Frontal cortex (tissue), 4 donors: ENCODE data around the gene PATL1. TPM values are rescaled to one million over a fixed set of nuclear protein-coding genes. Genes with fewer than 3 reads are reported as not detected.
A peak's percentile ranks its signal among the peaks of the same experiment; 100 is the strongest.
"Not testable (repeated sequence)": the region's sequence is repeated elsewhere in the genome, so short reads cannot be mapped to it uniquely, and the experiment has no call there.

ENCODE experiments used
- DNase-seq, 2 donors: peaks; one replicate each; pipeline ENCODE4 v3.0.0; 2012; ENCODE audit warnings: low spot score in 2 of 2
- FAIRE-seq: peaks from 2 replicates; lab custom pipeline; 2012; peaks lifted over from hg19 to GRCh38; lab: Jason Lieb, UNC
- total RNA-seq: library from RNA; depleted of rRNA; stranded (reverse); fragments of >200 nt; gene quantifications from one replicate; pipeline ENCODE4 v1.2.3, GENCODE V29; 2014
- donor health status: control.
- donor health status: control.
- donor health status: control.

Gene PATL1
- total RNA-seq, 1 donor from 2014 or later, result 4.5 TPM

DNA sequence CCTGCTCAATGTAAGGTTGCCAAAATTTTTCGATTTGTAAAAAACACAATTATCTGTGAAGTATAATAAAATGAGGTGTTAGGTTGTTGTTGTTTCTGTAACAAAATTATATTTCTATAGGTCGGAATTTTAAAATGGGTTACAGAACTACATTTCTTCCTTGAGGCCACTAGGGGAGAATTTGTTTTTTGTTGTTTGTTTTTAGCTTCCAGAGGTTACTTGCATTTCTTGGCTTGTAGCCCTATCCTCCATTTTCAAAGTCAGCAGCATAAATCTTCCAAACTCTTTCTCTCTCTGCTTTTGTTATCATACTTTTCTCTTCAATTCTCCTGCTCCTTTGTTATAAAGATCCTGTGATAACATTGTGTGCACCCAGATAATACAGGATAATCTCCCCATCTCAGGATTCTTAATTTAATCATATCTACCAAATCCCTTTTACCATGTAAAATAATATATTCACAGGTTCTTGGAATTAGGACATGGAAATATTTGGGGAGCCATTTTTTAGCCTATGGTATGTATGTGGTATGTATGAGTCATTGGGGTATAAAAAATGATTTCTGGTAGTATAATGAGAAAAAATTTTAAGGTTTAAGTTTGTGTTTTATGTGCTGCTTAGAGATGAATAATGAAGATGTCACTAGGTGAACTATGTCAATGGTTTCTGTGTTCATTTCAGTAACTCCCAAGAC lies 9.4 kb upstream of the PATL1 start:
- DNase-seq (no peak), FAIRE-seq (no peak)

DNA sequence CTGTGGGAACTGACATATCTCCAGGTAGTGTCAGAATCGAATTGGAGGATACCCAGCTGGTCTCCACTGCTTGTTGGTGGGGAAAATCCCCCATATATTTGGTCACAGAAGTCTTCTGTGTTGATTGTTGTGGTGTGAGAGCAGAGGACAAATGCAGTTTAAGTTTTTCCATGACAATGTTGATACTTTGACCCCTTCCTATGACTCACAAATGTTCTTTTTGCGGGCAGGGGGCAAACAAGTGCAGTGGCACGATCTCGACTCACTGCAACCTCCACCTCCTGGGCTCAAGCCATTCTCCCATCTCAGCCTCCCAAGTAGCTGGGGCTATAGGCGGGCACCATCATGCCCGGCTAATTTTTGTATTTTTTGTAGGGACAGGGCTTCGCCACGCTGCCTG lies 7.4 kb upstream of the PATL1 start:
- DNase-seq (no peak), FAIRE-seq (no peak)

DNA sequence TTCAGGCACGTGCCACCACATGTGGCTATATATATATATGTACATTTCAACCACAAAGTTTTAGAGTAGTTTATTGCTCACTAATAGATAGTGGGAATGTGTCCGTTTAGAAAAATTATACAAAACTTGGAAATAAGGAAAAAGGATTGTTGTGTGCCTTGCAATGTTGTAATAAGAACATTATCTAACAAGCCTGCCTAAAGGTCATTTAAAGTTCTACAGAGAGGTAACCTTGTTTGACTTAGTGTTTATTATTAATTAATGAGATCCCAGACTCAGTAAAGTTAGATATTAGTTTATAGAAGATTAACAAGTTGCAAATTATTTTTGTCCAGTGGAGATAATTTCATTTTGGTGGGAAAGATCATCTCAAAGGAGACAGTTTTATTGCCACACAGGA lies 5.5 kb upstream of the PATL1 start:
- FAIRE-seq (no peak), DNase-seq (no peak)

DNA sequence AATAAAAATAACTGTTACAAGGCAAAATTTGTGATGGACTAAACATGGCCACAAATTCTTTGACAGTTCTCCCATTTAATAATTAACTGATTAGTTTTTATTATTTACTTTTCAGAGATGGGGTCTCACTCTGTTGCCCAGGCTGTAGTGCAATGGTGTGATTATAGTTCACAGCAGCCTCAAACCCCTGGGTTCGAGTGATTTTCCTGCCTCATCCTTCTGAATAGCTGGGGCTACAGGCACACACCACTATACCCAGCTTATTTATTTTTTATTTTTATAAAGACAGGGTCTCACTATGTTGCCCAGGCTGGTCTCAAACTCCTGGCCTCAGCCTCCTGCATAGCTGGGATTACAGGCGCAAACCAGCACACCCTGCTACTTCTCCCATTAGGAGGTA lies 4.5 kb upstream of the PATL1 start:
- DNase-seq, result no peak
- FAIRE-seq, result no peak

DNA sequence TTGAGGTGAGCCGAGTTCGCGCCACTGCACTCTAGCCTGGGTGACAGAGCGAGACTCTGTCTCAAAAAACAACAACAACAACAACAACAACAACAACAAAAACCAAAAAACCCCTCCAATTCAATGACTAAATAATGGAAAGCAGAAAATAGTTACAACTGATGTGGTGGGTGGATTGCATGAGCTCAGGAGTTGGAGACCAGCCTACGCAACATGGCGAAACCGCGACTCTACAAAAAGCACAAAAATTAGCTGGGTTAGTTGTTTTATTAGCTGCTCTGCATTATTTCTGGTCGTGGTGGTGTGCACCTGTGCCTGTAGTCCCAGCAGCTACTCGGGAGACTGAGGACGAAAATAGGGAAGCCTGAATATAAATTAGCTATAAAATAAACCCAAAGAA lies 2.6 kb upstream of the PATL1 start:
- DNase-seq (no peak), FAIRE-seq (no peak)

DNA sequence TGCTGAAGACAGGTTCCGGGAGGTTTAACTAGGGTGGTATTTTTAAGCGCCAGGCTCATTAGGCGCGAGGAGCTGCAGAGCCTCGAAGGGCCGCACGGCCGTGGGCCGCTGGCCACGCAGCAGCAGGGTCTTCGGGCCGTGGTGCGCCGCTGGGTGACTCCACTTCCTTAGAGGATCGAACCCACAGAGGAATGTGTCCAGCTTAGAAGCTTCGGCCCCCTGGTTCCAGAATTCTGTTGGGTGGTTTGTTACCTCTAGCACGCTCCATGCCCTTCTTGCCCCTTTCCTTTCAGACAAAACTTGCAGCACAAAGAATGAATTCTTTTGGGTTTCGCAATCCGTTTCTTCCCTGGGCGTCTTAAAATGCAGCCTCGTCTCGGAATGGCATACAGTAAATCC lies 773 bp upstream of the PATL1 start:
- FAIRE-seq (no peak), DNase-seq (no peak)

DNA sequence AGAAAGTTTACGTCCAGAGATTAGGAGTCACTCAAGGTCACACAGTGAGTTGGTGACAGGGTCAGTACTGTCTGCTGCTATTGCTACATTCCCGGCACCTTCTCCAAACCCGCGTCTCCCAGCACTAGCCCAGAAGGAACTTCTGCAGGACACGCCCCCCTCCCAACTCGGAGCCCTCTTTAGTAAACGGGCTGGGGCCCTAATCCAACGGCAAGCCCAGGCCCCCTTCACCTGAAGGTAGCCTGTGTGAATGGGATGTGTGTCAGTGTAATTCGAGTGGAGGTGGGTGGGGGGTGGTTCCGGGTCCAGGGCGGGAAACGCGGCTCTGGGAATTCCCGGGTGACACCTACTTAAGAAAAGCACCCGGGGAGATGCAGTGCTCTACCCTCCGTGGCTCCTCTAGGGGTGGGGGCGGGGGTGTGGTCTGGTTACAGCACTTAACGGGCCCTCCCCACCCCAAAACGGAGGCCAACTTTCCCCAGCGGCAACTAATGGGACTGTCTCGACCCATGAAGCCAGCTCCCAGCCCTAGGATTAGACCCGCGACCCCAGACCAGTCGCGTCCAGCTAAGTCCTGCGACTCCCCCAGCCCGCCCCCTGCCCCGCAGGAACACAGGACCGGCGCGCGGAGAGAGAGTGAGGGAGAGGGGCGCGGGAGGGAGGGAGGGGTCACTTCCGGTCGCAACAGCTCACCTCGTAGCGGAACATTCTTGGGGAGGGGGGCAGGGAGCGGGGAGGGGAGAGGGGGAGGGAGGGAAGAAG lies 468 bp downstream of the PATL1 start:
- FAIRE-seq, result no peak
- DNase-seq, result peak in 1 of 2 donors; percentile 42

DNA sequence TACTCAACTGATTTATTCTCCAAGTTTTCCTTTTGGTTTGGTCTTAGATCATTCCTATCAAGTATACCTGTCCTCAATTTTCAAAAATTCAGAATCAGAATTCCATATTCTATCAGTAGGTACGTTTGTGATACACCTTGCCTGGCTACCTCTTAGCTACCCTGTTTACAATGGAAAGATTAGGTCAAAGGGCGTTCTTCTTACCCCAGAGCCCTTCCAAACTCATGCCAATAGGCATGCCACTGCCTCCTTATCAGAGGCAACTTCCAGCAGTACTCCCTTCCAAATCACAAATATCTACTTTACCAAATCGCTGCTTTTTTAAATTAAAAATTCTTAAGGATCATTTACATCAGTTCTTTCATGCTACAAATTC lies 1.0 kb downstream of the PATL1 start:
- FAIRE-seq (no peak), DNase-seq (no peak)

DNA sequence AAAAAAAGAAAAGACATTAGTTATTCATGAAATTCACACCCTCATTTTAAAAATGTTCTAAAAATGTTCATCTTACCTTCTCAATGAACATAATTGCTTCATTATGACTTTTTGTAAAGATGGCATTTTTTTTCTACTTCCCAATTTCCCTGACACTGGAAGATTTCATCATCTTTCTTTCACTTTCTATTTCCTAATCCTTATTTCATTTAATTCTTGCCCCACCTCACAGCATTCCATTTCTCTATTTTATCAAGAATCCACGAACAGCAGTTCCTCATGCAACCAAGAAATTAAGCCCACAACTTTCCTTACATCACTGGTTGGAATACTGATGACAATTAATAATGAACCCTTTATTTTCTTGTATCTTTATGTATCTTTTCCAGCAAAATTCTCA lies 1.9 kb downstream of the PATL1 start:
- no peak for DNase-seq
- no peak for FAIRE-seq

DNA sequence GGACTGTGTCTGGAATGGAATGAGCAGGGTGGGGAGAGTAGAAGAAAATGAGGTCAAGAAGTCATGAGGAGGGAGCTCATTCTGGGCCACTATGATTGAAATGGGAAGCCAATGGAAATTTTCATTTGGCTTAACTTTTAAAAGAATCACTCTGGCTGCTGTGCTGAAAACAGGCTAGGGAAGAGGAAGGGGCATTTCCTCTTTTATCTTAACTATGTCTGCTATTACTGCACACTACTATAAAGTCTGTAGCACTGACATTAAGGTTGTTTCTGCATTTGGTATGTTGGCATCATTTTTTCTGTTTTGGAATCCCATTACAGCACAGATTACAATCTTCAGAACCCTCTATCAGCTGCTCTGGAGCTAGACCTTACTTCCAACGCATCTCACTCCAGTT lies 8.2 kb downstream of the PATL1 start:
- FAIRE-seq (no peak), DNase-seq (no peak)

DNA sequence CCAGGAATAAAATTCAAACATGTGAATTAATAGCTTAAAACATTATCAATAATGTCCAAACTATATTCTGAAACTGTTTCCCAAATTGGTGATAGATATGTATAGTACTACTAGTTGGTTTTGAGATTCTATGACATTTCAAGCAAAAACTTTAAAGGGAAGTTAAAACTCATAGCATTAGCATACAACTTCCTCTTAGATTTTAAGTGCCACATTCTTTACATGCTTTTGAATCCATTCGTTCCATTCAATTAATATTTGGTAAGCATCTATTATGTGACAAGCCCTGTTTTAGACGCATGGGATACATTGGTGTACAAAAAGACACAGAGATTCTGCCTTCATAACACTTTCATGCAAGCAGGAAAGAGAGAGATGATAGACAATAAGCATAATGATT lies 8.9 kb downstream of the PATL1 start:
- no peak for FAIRE-seq
- DNase-seq, result no peak

DNA sequence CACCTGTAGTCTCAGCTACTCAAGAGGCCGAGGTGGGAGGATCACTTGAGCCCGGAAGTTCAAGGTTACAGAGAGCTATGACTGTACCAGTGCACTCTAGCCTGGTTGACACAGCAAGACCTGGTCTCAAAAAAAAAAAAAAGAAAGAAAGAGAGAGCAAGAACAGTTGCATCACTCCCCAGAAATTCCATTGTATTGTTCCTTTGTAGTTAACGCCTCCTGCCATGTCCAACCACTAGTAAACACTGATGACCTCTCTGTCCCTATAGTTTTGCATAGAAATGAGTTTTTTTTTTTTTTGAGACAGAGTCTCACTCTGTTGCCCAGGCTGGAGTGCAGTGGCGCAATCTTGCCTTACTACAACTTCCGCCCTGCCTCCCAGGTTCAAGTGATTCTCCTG lies 10.8 kb downstream of the PATL1 start:
- no peak for DNase-seq
- no peak for FAIRE-seq

DNA sequence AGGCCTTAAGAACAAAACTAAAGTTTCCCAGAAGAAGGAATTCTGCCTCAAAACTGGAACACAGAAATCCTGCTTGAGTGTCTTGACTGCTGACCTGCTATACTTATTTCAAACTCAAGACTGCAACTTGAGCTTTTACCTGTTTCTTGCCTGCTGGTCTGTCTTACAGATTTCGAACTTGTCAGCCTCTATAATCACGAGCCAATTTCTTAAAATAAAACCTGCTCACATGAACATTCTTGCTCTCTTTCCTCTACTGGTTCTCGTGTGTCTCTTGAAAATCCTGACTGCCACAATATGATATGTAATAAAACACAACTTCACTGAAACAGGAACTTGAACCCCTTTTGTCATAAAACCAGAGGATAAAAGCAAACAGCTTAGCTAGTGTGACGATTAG lies 13.9 kb downstream of the PATL1 start:
- DNase-seq (no peak), FAIRE-seq (no peak)

DNA sequence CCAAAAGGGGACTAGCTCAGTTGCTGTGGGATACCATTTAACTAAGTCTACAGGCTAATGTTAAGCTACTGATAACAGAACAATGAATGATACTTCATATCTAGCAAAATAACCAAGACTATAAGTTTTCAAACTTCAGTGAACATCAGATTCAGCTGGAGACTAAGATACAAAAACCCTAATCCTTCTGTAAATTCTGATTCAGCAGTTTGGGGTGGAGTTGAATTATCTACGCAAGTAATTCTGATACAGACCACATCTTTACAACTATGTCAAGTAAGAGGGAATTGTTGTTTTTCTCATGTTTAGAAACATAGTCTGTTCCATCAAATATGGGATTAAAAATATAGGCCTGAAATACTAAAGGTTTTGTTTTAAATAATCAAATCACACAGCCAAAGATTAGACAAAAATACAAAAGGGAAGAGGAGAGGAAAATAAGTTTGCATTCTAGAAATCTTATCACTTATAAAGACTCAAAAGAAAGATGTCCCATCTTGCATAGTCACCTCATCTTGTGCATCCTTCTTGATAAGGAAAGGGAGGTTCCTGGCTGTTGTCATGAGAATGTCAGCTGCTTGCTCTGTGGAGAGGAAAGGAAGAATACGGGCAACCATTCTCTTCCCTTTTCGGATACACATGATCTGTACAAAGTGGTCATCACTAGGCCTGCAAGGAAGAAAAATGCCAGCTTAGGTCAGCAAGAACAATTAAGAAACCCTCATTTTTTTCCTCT lies 21.4 kb downstream of the PATL1 start:
- FAIRE-seq (no peak), DNase-seq (no peak)

DNA sequence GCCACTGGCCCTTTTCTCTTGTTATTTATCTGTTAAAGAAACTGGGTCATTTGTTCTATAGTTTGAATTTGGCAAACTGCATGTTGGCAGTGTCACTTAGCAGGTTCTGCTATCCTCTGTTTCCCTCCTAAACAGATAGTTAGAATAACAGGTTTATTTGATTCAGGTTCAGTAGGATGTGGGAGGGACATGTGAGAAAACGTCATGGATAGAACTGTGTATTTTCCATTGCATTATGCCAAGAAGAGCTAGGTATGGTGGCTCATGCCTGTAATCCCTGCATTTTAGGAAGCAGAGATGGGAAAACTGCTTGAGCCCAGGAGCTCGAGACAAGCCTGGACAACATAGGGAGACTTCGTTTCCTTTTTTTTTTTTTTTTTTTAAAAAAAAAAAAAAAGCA lies 24.3 kb downstream of the PATL1 start:
- FAIRE-seq (no peak), DNase-seq (no peak)

DNA sequence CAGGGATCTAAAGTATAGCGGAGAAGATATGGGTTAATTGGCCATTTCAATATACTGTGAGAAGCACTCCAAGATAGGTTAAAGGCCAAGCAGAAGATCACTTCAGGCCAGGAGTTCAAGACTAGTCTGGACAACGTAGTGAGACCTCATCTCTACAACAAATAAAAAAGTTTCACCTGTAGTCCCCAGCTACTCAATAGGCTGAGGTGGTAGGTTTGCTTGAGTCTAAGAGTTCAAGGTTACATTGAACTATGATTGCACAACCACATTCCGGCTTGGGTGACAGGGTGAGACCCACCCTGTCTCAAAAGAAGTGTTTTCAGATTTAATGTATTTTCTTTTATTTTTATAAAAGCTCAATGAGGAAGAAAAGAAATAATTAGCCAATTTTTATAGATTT lies 25.4 kb downstream of the PATL1 start:
- no peak for DNase-seq
- no peak for FAIRE-seq

DNA sequence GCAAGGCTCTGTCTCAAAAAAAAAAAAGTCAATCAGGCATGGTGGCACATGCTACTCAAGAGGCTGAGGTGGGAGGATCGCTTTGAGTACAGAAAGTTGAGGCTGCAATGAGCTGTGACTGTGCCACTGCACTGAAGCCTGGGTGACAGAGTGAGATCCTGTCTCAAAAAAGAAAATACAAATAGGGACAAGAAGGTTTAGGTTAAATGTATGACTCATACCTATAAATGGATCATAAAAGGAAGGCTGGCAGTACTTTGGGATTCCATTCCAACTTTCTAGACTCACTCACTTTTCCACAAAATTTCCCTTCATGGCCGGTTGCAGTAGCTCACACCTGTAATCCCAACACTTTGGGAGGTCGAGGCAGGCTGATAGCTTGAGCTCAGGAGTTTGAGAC lies 27.7 kb downstream of the PATL1 start:
- no peak for FAIRE-seq

DNA sequence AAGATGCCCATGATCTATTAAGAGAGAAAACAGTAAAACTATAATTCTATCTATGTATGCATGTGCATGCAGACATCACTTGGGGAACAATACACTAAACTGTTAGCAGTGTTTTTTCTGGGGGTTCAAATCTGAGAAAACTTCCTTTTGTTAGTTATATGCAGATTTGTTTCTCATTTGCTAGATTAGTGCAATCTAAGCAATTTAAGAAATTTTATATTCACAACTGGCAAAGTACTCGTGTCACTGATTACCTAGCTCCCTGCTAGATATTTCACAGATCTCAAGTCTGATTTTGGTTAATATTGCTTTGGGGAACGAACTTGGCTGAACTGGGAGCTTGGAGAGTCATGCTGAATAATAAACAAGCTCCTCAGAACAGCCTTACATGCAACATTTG lies 38.3 kb downstream of the PATL1 start:
- FAIRE-seq (no peak), DNase-seq (no peak)

More for the DNA sequence above, 27.7 kb downstream of the PATL1 start:
- DNase-seq, result no peak

DNA sequence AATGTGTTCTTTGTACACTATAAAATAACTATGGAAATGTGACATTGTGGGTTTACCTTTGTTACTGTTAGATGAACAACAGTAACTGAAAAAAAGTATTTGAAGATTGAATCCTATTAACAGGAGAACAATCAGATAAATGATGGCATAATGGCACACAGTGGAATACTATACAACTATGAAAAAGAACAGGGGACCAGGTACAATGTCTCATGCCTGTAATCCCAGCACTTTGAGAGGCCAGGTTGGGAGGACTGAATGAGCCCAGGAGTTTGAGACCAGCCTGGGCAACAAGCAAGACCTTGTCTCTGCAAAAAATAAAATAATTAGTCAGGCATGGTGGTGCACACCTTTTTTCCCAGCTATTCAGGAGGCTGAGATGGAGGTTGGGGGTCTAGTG lies 38.8 kb downstream of the PATL1 start:
- no peak for DNase-seq
- FAIRE-seq, result no peak

DNA sequence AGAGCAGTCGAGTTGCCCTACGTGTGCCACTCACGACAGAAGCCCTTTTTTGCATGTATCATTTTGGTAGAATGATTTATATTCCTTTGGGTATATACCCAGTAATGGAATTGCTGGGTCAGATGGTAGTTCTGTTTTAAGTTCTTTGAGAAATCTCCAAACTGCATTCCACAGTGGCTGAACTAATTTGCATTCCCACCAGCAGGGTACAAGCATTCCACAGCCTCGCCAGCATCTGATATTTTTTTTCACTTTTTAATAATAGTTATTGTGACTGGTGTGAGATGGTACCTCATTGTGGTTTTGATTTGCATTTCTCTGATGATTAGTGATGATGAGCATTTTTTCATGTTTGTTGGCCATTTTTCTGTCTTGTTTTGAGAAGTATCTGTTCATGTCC lies 41.9 kb downstream of the PATL1 start:
- not testable (repeated sequence) for DNase-seq

DNA sequence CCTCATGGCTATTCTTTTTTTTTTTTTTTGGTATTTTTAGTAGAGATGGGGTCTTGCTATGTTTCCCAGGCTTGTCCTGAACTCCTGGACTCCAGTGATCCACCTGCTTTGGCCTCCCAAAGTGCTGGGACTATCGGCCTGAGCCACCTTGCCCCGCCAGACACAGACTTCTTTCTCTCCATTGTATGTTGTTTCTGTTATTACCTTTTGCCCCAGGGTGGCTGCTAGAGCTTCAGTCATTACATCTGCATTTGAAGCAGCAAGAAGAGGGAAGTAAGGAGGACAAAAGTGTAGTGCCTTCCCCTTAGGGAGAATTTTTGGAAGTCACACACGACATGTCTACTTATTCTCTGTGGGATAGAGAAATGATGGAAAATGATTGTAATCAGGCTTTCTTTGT lies 43.1 kb downstream of the PATL1 start:
- FAIRE-seq (no peak), DNase-seq (no peak)

More for the DNA sequence above, 41.9 kb downstream of the PATL1 start:
- FAIRE-seq, result not testable (repeated sequence)
